Heart left ventricle (tissue), 13 donors: ENCODE results near the gene GAS7.

ENCODE experiments used
- POLR2A ChIP-seq, 2 donors: fragments of 450-650 bp; IDR thresholded peaks; one replicate each; pipeline ENCODE4 v1.6.1; 2017; ENCODE audit warnings: antibody characterized with exemption in 2 of 2, mild to moderate bottlenecking in 2 of 2, moderate library complexity in 2 of 2
- TF ChIP-seq, protein P1 (sequence below), 12 donors: fragments of 200-600 bp; sonication (generic) in 4 of 12; IDR thresholded peaks; one replicate each; pipeline versions ENCODE4 v1.5.0 to v1.8.0; 2018 to 2022; ENCODE audit warnings: antibody characterized with exemption in 12 of 12, mild to moderate bottlenecking in 5 of 12
- donor health status: ischemic (EF 13 %, LVEDD 7.1; RV severe dilation, severe dysfunction).
- donor health status: DM: no; HTN: yes; CAD: no.
- donor health status: DM: no; HTN: no; CAD: no.
- donor health status: ischemic (EF 25% LVEDD 6.9; RV normal size, moderate dysfunction).
- donor health status: ischemic (EF 25% LVEDD 5.7; RV mildly dilated, moderate dysfunction).
- donor health status: ischemic (EF 35%, LVEDD 5.7; RV mildly dilated, moderate dysfunction).
- donor health status: nonischemic (EF 11% LVEDD 7.7; RV severe dilation, severe dysfunction).
- donor health status: DM: yes; HTN: yes; CAD: no.
- donor health status: PGD.
- donor health status: ischemic (EF 29% LVEDD 5.4; RV normal size, mild dysfunction).
- donor health status: nonischemic (EF 23%, LVEDD 6.1; RV moderate dilation, normal function).

DNA sequence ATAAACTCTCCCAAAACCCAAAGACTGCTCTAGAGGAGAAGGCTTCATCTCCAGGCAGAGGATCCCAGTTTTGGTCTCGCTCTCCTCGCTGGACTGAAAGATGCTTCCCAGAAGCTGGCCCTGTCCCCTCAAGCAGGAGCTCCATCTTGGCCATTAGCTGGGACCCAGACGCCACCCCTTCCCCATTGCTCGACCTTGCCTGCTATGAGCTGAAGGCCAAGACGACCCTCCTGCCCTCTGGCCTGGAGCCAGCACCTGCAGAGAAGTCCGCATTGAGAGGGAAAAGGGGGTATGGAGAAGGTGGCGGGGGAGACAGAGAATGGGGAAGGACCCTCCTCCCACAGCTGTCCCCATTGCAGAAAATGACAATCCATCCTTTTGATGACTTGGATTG is 289.8 kb downstream of the GAS7 start:
- TF ChIP-seq, protein P1, sequence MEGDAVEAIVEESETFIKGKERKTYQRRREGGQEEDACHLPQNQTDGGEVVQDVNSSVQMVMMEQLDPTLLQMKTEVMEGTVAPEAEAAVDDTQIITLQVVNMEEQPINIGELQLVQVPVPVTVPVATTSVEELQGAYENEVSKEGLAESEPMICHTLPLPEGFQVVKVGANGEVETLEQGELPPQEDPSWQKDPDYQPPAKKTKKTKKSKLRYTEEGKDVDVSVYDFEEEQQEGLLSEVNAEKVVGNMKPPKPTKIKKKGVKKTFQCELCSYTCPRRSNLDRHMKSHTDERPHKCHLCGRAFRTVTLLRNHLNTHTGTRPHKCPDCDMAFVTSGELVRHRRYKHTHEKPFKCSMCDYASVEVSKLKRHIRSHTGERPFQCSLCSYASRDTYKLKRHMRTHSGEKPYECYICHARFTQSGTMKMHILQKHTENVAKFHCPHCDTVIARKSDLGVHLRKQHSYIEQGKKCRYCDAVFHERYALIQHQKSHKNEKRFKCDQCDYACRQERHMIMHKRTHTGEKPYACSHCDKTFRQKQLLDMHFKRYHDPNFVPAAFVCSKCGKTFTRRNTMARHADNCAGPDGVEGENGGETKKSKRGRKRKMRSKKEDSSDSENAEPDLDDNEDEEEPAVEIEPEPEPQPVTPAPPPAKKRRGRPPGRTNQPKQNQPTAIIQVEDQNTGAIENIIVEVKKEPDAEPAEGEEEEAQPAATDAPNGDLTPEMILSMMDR (IDR thresholded peaks at IDR 0.05): no peak
- no peak for TF ChIP-seq POLR2A (IDR thresholded peaks at IDR 0.05)
